Activated naive CD8-positive, alpha-beta T cell (primary cell): ENCODE measurements around the gene SLCO3A1.

Experiments
- H3K27ac Mint-ChIP-seq: one replicate; pipeline ENCODE4 v1.8.0; 2021; ENCODE audit warnings: mixed read lengths
- H3K27me3 Mint-ChIP-seq: one replicate; pipeline ENCODE4 v1.8.0; 2021; ENCODE audit warnings: mixed read lengths
- H3K36me3 Mint-ChIP-seq: one replicate; pipeline ENCODE4 v1.8.0; 2021; ENCODE audit warnings: mixed read lengths
- H3K4me1 Mint-ChIP-seq: one replicate; pipeline ENCODE4 v1.8.0; 2021; ENCODE audit warnings: low read depth, mixed read lengths
- H3K4me3 Mint-ChIP-seq: one replicate; pipeline ENCODE4 v1.8.0; 2021; ENCODE audit warnings: mild to moderate bottlenecking, mixed read lengths
- H3K9me3 Mint-ChIP-seq: one replicate; pipeline ENCODE4 v1.8.0; 2021; ENCODE audit warnings: low read depth, mixed read lengths

Gene SLCO3A1

GRCh38 chr15:92164327-92165000 lies 311.0 kb downstream of the SLCO3A1 start:
- peaks cover 7% of the 10 kb centered on the region for H3K36me3 Mint-ChIP-seq
- no peaks in the 10 kb centered on the region for H3K9me3 Mint-ChIP-seq
- H3K27me3 Mint-ChIP-seq, result no peaks in the 10 kb centered on the region
- H3K4me3 Mint-ChIP-seq, result no peak overlapping the region
- H3K27ac Mint-ChIP-seq, result no peak overlapping the region
- H3K4me1 Mint-ChIP-seq, result peaks cover 7% of the 10 kb centered on the region

- Mint-ChIP-seq H3K27me3 (no peaks in the 10 kb centered on the region), H3K4me1 (peaks cover 7% of the 10 kb centered on the region), H3K36me3 (peaks cover 7% of the 10 kb centered on the region), H3K4me3 (no peak overlapping the region), H3K27ac (no peak overlapping the region), H3K9me3 (no peaks in the 10 kb centered on the region)
Measured at GRCh38 chr15:92165001-92165346, 311.5 kb downstream of the SLCO3A1 start.

- Mint-ChIP-seq H3K27me3 (no peaks in the 10 kb centered on the region), H3K4me1 (peaks cover 4% of the 10 kb centered on the region), H3K4me3 (no peak overlapping the region), H3K9me3 (no peaks in the 10 kb centered on the region), H3K36me3 (peaks cover 7% of the 10 kb centered on the region), H3K27ac (no peak overlapping the region)
Measured at GRCh38 chr15:92166029-92166428, 312.5 kb downstream of the SLCO3A1 start.

GRCh38 chr15:92166751-92167405 lies 313.4 kb downstream of the SLCO3A1 start:
- peaks cover 5% of the 10 kb centered on the region for H3K36me3 Mint-ChIP-seq
- no peaks in the 10 kb centered on the region for H3K4me1 Mint-ChIP-seq
- no peaks in the 10 kb centered on the region for H3K27me3 Mint-ChIP-seq
- H3K9me3 Mint-ChIP-seq, result no peaks in the 10 kb centered on the region
- H3K27ac Mint-ChIP-seq, result no peak overlapping the region
- no peak overlapping the region for H3K4me3 Mint-ChIP-seq

- peaks cover 5% of the 10 kb centered on the region for H3K36me3 Mint-ChIP-seq
- no peak overlapping the region for H3K4me3 Mint-ChIP-seq
- no peak overlapping the region for H3K27ac Mint-ChIP-seq
- H3K27me3 Mint-ChIP-seq, result no peaks in the 10 kb centered on the region
- H3K4me1 Mint-ChIP-seq, result no peaks in the 10 kb centered on the region
- no peaks in the 10 kb centered on the region for H3K9me3 Mint-ChIP-seq
Measured at GRCh38 chr15:92167451-92167850, 313.9 kb downstream of the SLCO3A1 start.

GRCh38 chr15:92168066-92168683 lies 314.7 kb downstream of the SLCO3A1 start:
- no peaks in the 10 kb centered on the region for H3K27me3 Mint-ChIP-seq
- H3K4me1 Mint-ChIP-seq, result no peaks in the 10 kb centered on the region
- H3K9me3 Mint-ChIP-seq, result no peaks in the 10 kb centered on the region
- H3K36me3 Mint-ChIP-seq, result peaks cover 5% of the 10 kb centered on the region
- H3K27ac Mint-ChIP-seq, result no peak overlapping the region
- no peak overlapping the region for H3K4me3 Mint-ChIP-seq

GRCh38 chr15:92170897-92171296 lies 317.4 kb downstream of the SLCO3A1 start:
- peaks cover 5% of the 10 kb centered on the region for H3K36me3 Mint-ChIP-seq
- no peak overlapping the region for H3K4me3 Mint-ChIP-seq
- no peaks in the 10 kb centered on the region for H3K9me3 Mint-ChIP-seq
- no peaks in the 10 kb centered on the region for H3K4me1 Mint-ChIP-seq
- no peak overlapping the region for H3K27ac Mint-ChIP-seq
- H3K27me3 Mint-ChIP-seq, result no peaks in the 10 kb centered on the region

- Mint-ChIP-seq H3K36me3 (no peaks in the 10 kb centered on the region), H3K27me3 (no peaks in the 10 kb centered on the region), H3K4me1 (no peaks in the 10 kb centered on the region), H3K9me3 (no peaks in the 10 kb centered on the region), H3K27ac (no peak overlapping the region), H3K4me3 (no peak overlapping the region)
Measured at GRCh38 chr15:92178911-92179310, 325.4 kb downstream of the SLCO3A1 start.

- Mint-ChIP-seq H3K9me3 (no peaks in the 10 kb centered on the region), H3K4me3 (no peak overlapping the region), H3K27me3 (peaks cover 7% of the 10 kb centered on the region), H3K4me1 (no peaks in the 10 kb centered on the region), H3K36me3 (no peaks in the 10 kb centered on the region), H3K27ac (no peak overlapping the region)
Measured at GRCh38 chr15:92184142-92184541, 330.6 kb downstream of the SLCO3A1 start.

GRCh38 chr15:92184679-92185230 lies 331.2 kb downstream of the SLCO3A1 start:
- Mint-ChIP-seq H3K4me3 (no peak overlapping the region), H3K36me3 (no peaks in the 10 kb centered on the region), H3K4me1 (no peaks in the 10 kb centered on the region), H3K27ac (no peak overlapping the region), H3K9me3 (no peaks in the 10 kb centered on the region), H3K27me3 (peaks cover 8% of the 10 kb centered on the region)

GRCh38 chr15:92187975-92188374 lies 334.5 kb downstream of the SLCO3A1 start:
- Mint-ChIP-seq H3K27ac (no peak overlapping the region), H3K36me3 (no peaks in the 10 kb centered on the region), H3K9me3 (no peaks in the 10 kb centered on the region), H3K4me1 (no peaks in the 10 kb centered on the region), H3K27me3 (peaks cover 8% of the 10 kb centered on the region), H3K4me3 (no peak overlapping the region)

- Mint-ChIP-seq H3K27ac (no peak overlapping the region), H3K4me1 (no peaks in the 10 kb centered on the region), H3K27me3 (peaks cover 8% of the 10 kb centered on the region), H3K36me3 (no peaks in the 10 kb centered on the region), H3K4me3 (no peak overlapping the region), H3K9me3 (no peaks in the 10 kb centered on the region)
Measured at GRCh38 chr15:92189166-92189565, 335.7 kb downstream of the SLCO3A1 start.

- Mint-ChIP-seq H3K27me3 (peaks cover 3% of the 10 kb centered on the region), H3K9me3 (no peaks in the 10 kb centered on the region), H3K4me3 (no peak overlapping the region), H3K4me1 (no peaks in the 10 kb centered on the region), H3K36me3 (no peaks in the 10 kb centered on the region), H3K27ac (no peak overlapping the region)
Measured at GRCh38 chr15:92195241-92195640, 341.7 kb downstream of the SLCO3A1 start.

GRCh38 chr15:92196342-92196741 lies 342.8 kb downstream of the SLCO3A1 start:
- H3K27ac Mint-ChIP-seq, result no peak overlapping the region
- no peak overlapping the region for H3K4me3 Mint-ChIP-seq
- H3K4me1 Mint-ChIP-seq, result no peaks in the 10 kb centered on the region
- H3K9me3 Mint-ChIP-seq, result no peaks in the 10 kb centered on the region
- no peaks in the 10 kb centered on the region for H3K36me3 Mint-ChIP-seq
- H3K27me3 Mint-ChIP-seq, result peaks cover 3% of the 10 kb centered on the region

- no peaks in the 10 kb centered on the region for H3K9me3 Mint-ChIP-seq
- H3K4me3 Mint-ChIP-seq, result no peak overlapping the region
- peaks cover 3% of the 10 kb centered on the region for H3K27me3 Mint-ChIP-seq
- H3K4me1 Mint-ChIP-seq, result no peaks in the 10 kb centered on the region
- H3K27ac Mint-ChIP-seq, result no peak overlapping the region
- H3K36me3 Mint-ChIP-seq, result no peaks in the 10 kb centered on the region
Measured at GRCh38 chr15:92197746-92198145, 344.2 kb downstream of the SLCO3A1 start.
